Caco-2 (cell line): Measurements from ENCODE around the gene NRIP2. TPM values are rescaled to one million over a fixed set of nuclear protein-coding genes. Genes with fewer than 3 reads are reported as not detected.

Experiments used
- BruUV-seq: library from RNA; stranded (reverse); fragments of 400-500 nt; replicated peaks from 2 replicates; lab custom pipeline; 2021; lab: Mats Ljungman, UMichigan
- CTCF ChIA-PET: fragments of 300-600 bp; sonication (Branson Sonifier 250); formaldehyde crosslinking; loops from one replicate; lab custom pipeline; 2022; ENCODE audit warnings: antibody characterized with exemption; lab: Charles Lee
- POLR2A ChIA-PET: fragments of 300-600 bp; sonication (Branson Sonifier 250); formaldehyde crosslinking; loops from one replicate; lab custom pipeline; 2022; ENCODE audit warnings: antibody characterized with exemption; lab: Charles Lee
- DNase-seq, 2 experiments: peaks; one replicate each; pipeline versions ENCODE4 v3.0.0 to v3.0.0-alpha.2; 2020 to 2022
- H3K27me3 ChIP-seq: replicated peaks from 2 replicates; pipeline ENCODE4 v1.6.0; 2011; ENCODE audit warnings: low read length; ENCODE audit not compliant: control insufficient read depth, insufficient read depth
- H3K36me3 ChIP-seq: 2 replicates; pipeline ENCODE4 v1.5.1; 2011; ENCODE audit warnings: low read length; ENCODE audit not compliant: control insufficient read depth, insufficient read depth
- H3K4me1 ChIP-seq: fragments of 250-450 bp; sonication (Bioruptor Pico); 2 replicates; pipeline ENCODE4 v1.5.1; 2020; ENCODE audit warnings: mild to moderate bottlenecking
- H3K4me3 ChIP-seq: 2 replicates; pipeline ENCODE4 v1.5.1; 2011; ENCODE audit warnings: low read depth, mild to moderate bottlenecking, control low read depth, low read length
- H3K9me3 ChIP-seq: fragments of 250-450 bp; sonication (Bioruptor Pico); 2 replicates; pipeline ENCODE4 v1.5.1; 2020; ENCODE audit warnings: mild to moderate bottlenecking, moderate library complexity
- H3K27ac Mint-ChIP-seq: one replicate; pipeline ENCODE4 v1.8.0; 2022; ENCODE audit warnings: mixed read lengths; ENCODE audit not compliant: unreplicated experiment
- H3K27me3 Mint-ChIP-seq: one replicate; pipeline ENCODE4 v1.8.0; 2022; ENCODE audit warnings: mixed read lengths; ENCODE audit not compliant: insufficient read depth, unreplicated experiment
- H3K36me3 Mint-ChIP-seq: one replicate; pipeline ENCODE4 v1.8.0; 2022; ENCODE audit warnings: mild to moderate bottlenecking, mixed read lengths; ENCODE audit not compliant: insufficient read depth, unreplicated experiment
- H3K4me1 Mint-ChIP-seq: one replicate; pipeline ENCODE4 v1.8.0; 2022; ENCODE audit warnings: low read depth, mixed read lengths; ENCODE audit not compliant: unreplicated experiment
- H3K4me3 Mint-ChIP-seq: one replicate; pipeline ENCODE4 v1.8.0; 2022; ENCODE audit warnings: mild to moderate bottlenecking, moderate library complexity, mixed read lengths; ENCODE audit not compliant: unreplicated experiment
- H3K9me3 Mint-ChIP-seq: one replicate; pipeline ENCODE4 v1.8.0; 2022; ENCODE audit warnings: mixed read lengths; ENCODE audit not compliant: unreplicated experiment
- CTCF ChIP-seq, 2 experiments: fragments of 200-600 bp in 1 of 2; IDR thresholded peaks; 1 replicate in 1 of 2; 2 replicates in 1 of 2; pipeline versions ENCODE4 v1.5.1 to v1.8.0; 2011 to 2022; ENCODE audit warnings: antibody characterized with exemption in 1 of 2, control low read depth in 1 of 2, inconsistent platforms in 1 of 2, low read depth in 1 of 2, low read length in 1 of 2, mild to moderate bottlenecking in 1 of 2, moderate library complexity in 1 of 2; ENCODE audit not compliant: insufficient read depth in 1 of 2, severe bottlenecking in 1 of 2, unreplicated experiment in 1 of 2
- intact Hi-C: fragments of 100-400 bp; cut with micrococcal nuclease; formaldehyde crosslinking; loops from one replicate; pipeline ENCODE4 v1.10.0; 2022; ENCODE audit not compliant: unreplicated experiment
- total RNA-seq: library from RNA; stranded (reverse); gene quantifications from 2 replicates; pipeline ENCODE4 v1.2.3, GENCODE V29; 2022

Gene NRIP2
- total RNA-seq, 1 experiment from 2014 or later: not detected

GRCh38 chr12:2794191-2794735, 40.6 kb downstream of the NRIP2 start:
- Mint-ChIP-seq H3K4me3 (peak overlapping the region; percentile 75), H3K9me3 (no peaks in the 10 kb centered on the region), H3K4me1 (peaks cover 16% of the 10 kb centered on the region), H3K36me3 (peaks cover 41% of the 10 kb centered on the region), H3K27ac (no peak overlapping the region), H3K27me3 (peaks cover 3% of the 10 kb centered on the region)
- BruUV-seq: no TSS peak
- intact Hi-C loops: no loop called here
- peaks cover 15% of the 10 kb centered on the region for H3K4me1 ChIP-seq
- H3K4me3 ChIP-seq: peak overlapping the region; percentile 81
- no peak for TF ChIP-seq CTCF (IDR thresholded peaks at IDR 0.05; ENCODE audit: insufficient read depth in 1 of 2, low read depth in 1 of 2, low read length in 1 of 2, severe bottlenecking in 1 of 2, unreplicated experiment in 1 of 2)
- CTCF ChIA-PET: interaction anchor here (0.7 to 1.4 kb wide), 3 partner anchors 9 to 20 kb away, joined by 3 to 8 read pairs (median 3); no protein-coding TSS in a partner anchor
- POLR2A ChIA-PET: interaction anchor here (0.6 kb wide), 1 partner anchor 19 kb away, joined by 3 read pairs; no protein-coding TSS in a partner anchor
- H3K9me3 ChIP-seq: no peaks in the 10 kb centered on the region
- peaks cover 7% of the 10 kb centered on the region for H3K36me3 ChIP-seq
- no peak for DNase-seq
- no peaks in the 10 kb centered on the region for H3K27me3 ChIP-seq

- no peak overlapping the region for H3K4me3 ChIP-seq
- TSS peak; percentile 35 for BruUV-seq
- peaks cover 4% of the 10 kb centered on the region for H3K36me3 ChIP-seq
- no peak for DNase-seq
- POLR2A ChIA-PET: no interaction called here
- Mint-ChIP-seq H3K9me3 (no peaks in the 10 kb centered on the region), H3K4me3 (peak overlapping the region; percentile 75), H3K36me3 (peaks cover 34% of the 10 kb centered on the region), H3K4me1 (peaks cover 16% of the 10 kb centered on the region), H3K27ac (no peak overlapping the region), H3K27me3 (peaks cover 3% of the 10 kb centered on the region)
- H3K4me1 ChIP-seq: peaks cover 15% of the 10 kb centered on the region
- intact Hi-C loops: no loop called here
- no peaks in the 10 kb centered on the region for H3K27me3 ChIP-seq
- no peaks in the 10 kb centered on the region for H3K9me3 ChIP-seq
- CTCF ChIA-PET: interaction anchor here (0.7 kb wide), 1 partner anchor 248 kb away, joined by 3 read pairs; no protein-coding TSS in a partner anchor
- TF ChIP-seq CTCF (IDR thresholded peaks at IDR 0.05; ENCODE audit: insufficient read depth in 1 of 2, low read depth in 1 of 2, low read length in 1 of 2, severe bottlenecking in 1 of 2, unreplicated experiment in 1 of 2): no peak
Measured at GRCh38 chr12:2793561-2793960, 41.3 kb downstream of the NRIP2 start.

GRCh38 chr12:2792671-2793500, 41.9 kb downstream of the NRIP2 start:
- intact Hi-C loops: no loop called here
- ChIA-PET POLR2A (interaction anchor here (0.8 kb wide), 1 partner anchor 1205 kb away, joined by 7 read pairs; no protein-coding TSS in a partner anchor), CTCF (interaction anchor here (0.7 kb wide), 2 partner anchors 248 to 432 kb away, joined by 3 read pairs; no protein-coding TSS in a partner anchor)
- no TSS peak for BruUV-seq
- H3K27ac Mint-ChIP-seq: no peak overlapping the region
- peaks cover 9% of the 10 kb centered on the region for H3K27me3 Mint-ChIP-seq
- peaks cover 27% of the 10 kb centered on the region for H3K36me3 Mint-ChIP-seq
- peaks cover 16% of the 10 kb centered on the region for H3K4me1 Mint-ChIP-seq
- no peak for TF ChIP-seq CTCF (IDR thresholded peaks at IDR 0.05; ENCODE audit: insufficient read depth in 1 of 2, low read depth in 1 of 2, low read length in 1 of 2, severe bottlenecking in 1 of 2, unreplicated experiment in 1 of 2)
- Histone ChIP-seq H3K4me1 (peaks cover 15% of the 10 kb centered on the region), H3K27me3 (no peaks in the 10 kb centered on the region), H3K9me3 (no peaks in the 10 kb centered on the region), H3K36me3 (no peaks in the 10 kb centered on the region; the same call in 1 of the 2 replicates), H3K4me3 (no peak overlapping the region)
- peak overlapping the region; percentile 75 for H3K4me3 Mint-ChIP-seq
- DNase-seq: no peak
- no peaks in the 10 kb centered on the region for H3K9me3 Mint-ChIP-seq
